ENCODE measurements around the gene ERG28. TPM values are rescaled to one million over a fixed set of nuclear protein-coding genes. Genes with fewer than 3 reads are reported as not detected.

The ERG28 gene
- polyA plus RNA-seq, 3 donors from 2014 or later = 28.7 to 34.4 (median 32.4) TPM

DNA sequence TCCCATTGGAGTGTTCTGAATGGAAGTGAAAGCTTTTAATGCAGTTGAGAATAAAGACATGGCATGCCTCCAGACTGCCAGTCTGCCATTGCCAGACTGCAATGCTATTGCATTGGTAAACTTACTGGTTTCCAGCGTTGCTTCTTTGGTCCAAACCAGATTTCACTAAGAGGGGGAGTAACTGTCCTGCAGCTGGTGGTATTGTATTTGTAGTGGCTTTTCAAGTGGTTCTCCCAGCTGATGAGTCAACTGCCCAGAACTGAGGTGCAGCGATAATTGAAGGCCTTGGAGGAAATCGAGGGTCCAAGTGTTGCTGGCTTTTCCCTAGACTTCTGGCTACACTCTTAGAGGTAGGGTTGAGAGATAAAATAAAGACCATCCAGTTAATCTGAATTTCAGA lies 31.9 kb downstream of the ERG28 start:
- Mint-ChIP-seq H3K36me3 (peaks cover 0 to 8% (median 0%) of the 10 kb centered on the region in 3 donors), H3K9me3 (no peaks in the 10 kb centered on the region), H3K27ac (no peak overlapping the region), H3K27me3 (ENCODE audit: low read depth in 3 of 3) (peaks cover 0 to 2% (median 2%) of the 10 kb centered on the region in 3 donors), H3K4me1 (no peaks in the 10 kb centered on the region), H3K4me3 (no peak overlapping the region)
- no peak for DNase-seq

DNA sequence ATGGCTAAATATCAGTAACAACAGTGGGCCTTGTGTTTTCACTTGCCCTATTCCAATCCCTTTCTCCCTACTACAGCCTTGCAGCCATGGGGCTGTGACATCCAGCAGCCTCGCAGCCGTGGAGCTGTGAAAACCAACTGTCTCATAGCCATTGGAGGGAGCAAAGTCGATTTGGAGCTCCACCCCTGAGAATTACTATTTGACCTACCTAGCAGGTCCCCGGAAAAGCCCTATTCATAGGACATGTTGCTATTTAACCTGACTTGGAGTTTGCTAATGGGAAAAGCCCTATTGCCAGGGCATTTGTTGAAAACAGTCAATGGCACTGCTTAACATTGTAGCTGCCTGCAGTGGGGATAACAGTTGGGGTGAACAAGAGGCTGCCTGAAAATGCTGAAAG lies 33.3 kb downstream of the ERG28 start:
- Mint-ChIP-seq H3K27ac (no peak overlapping the region), H3K27me3 (ENCODE audit: low read depth in 3 of 3) (peaks cover 2 to 3% (median 2%) of the 10 kb centered on the region in 3 donors), H3K36me3 (peaks cover 0 to 11% (median 0%) of the 10 kb centered on the region in 3 donors), H3K4me3 (no peak overlapping the region), H3K9me3 (no peaks in the 10 kb centered on the region), H3K4me1 (no peaks in the 10 kb centered on the region)
- no peak for DNase-seq

DNA sequence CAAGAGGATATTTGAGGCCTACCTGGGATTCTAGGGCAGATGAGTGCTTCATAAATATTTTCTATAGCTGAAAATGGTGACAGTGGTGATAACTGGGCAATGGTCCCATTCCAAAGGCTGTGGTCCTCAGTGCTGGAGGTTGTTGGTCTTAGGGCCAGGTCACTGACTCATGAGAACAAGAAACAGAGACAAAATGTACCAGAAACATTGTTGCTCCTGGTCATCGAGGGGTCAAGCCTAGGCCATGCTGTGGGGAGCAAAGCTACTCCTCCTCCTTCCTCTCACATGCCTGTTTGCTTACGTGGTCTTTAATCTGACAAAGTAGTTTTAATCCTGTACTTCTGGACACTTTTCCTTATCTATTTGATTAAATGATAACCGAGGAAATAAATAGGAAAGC lies 33.8 kb downstream of the ERG28 start:
- Mint-ChIP-seq H3K27me3 (ENCODE audit: low read depth in 3 of 3) (peaks cover 2 to 3% (median 2%) of the 10 kb centered on the region in 3 donors), H3K27ac (no peak overlapping the region), H3K36me3 (peaks cover 0 to 11% (median 0%) of the 10 kb centered on the region in 3 donors)

DNA sequence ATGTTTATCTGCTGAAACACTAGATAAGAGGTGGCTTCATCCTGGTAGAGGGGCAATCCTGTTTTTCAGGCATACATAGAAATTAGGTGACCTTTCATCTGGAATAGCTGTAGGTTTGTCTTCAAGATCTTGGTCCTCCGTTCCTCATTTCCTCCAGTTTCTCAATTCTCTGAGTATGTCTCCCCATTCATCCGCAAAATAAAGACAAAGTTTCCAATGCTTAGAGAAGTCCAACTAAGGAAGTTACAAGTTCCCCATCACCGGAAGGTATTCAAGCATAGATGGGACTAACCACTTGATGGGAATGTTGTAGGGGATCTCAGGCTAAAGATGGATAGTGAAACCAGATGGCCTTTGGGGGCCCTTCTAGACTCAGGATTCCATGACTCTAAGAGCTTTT lies 34.3 kb downstream of the ERG28 start:
- Mint-ChIP-seq H3K4me3 (no peak overlapping the region), H3K9me3 (no peaks in the 10 kb centered on the region), H3K36me3 (peaks cover 0 to 11% (median 0%) of the 10 kb centered on the region in 3 donors), H3K27ac (no peak overlapping the region), H3K4me1 (no peaks in the 10 kb centered on the region), H3K27me3 (ENCODE audit: low read depth in 3 of 3) (peaks cover 2 to 3% (median 2%) of the 10 kb centered on the region in 3 donors)
- DNase-seq = no peak

More for the DNA sequence above, 33.8 kb downstream of the ERG28 start:
- Mint-ChIP-seq H3K4me3 (no peak overlapping the region), H3K4me1 (no peaks in the 10 kb centered on the region), H3K9me3 (no peaks in the 10 kb centered on the region)
- DNase-seq = no peak

DNA sequence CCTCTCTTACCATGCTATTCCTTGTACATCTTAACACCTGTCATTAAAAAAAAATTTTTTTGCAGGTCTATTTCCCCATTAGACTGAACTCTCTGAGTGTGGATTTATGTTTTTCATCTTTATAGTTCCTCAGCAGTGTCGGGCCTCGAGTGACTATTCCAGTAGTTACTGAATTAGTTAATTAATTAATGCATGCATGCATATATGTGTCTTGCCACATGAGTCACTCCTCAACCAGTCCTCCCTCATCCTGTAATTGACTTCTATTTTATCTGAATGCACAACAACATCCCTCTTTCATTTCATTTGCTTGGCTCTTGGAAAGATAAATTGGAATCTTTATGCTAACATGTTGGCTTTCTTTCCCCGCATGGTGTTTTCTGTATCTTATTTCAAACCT lies 35.6 kb downstream of the ERG28 start:
- Mint-ChIP-seq H3K4me1 (no peaks in the 10 kb centered on the region), H3K27me3 (ENCODE audit: low read depth in 3 of 3) (peaks cover 2 to 3% (median 2%) of the 10 kb centered on the region in 3 donors), H3K27ac (no peak overlapping the region), H3K4me3 (no peak overlapping the region), H3K9me3 (no peaks in the 10 kb centered on the region), H3K36me3 (peaks cover 0 to 11% (median 0%) of the 10 kb centered on the region in 3 donors)
- no peak for DNase-seq

DNA sequence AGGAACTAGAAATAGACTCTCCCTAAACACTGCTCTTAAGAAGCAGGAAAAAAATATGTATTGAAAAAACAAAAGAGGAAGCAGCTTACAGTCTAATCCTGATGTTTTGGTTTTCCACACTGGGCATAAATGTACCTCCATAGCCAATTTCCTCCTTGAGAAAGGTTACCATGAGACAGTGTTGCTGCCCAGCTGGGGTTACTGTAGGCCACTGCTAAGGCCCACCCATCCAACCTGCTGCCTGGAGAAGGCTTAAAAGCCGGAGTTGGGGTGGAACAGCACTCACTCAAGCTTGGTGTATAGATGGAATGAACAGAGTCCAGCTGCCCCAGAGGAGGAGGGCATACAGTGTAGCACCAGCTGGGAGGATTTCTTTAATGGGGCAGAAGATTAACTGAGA lies 41.1 kb downstream of the ERG28 start:
- H3K4me3 Mint-ChIP-seq = no peak overlapping the region
- H3K36me3 Mint-ChIP-seq = peaks cover 0 to 3% (median 0%) of the 10 kb centered on the region in 3 donors
- H3K4me1 Mint-ChIP-seq = no peaks in the 10 kb centered on the region
- no peak overlapping the region for H3K27ac Mint-ChIP-seq
- no peak for DNase-seq
- peaks cover 0 to 8% (median 4%) of the 10 kb centered on the region in 3 donors for H3K27me3 Mint-ChIP-seq (ENCODE audit: low read depth in 3 of 3)
- H3K9me3 Mint-ChIP-seq = no peaks in the 10 kb centered on the region

DNA sequence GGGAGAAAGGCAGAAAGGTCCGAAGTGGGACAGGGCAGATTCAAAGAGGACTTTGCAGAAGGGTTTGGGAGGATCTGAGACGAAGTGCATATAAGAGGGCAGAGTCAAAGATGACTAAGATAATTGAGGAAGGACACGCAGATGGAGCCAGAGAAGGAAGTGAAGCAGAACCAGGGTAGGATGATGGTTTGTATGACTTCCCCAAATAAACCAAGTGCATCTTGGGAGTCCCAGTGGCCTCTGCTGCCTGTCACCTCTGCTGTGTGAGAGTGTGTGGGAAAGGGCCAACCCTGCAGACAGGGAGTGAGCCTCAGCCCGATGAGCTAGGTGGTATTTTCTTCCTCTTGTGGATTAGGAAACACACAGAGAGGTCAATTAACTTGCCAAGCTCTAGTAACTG lies 45.5 kb downstream of the ERG28 start:
- Mint-ChIP-seq H3K36me3 (no peaks in the 10 kb centered on the region), H3K27ac (no peak overlapping the region), H3K9me3 (no peaks in the 10 kb centered on the region), H3K27me3 (ENCODE audit: low read depth in 3 of 3) (peaks cover 0 to 8% (median 4%) of the 10 kb centered on the region in 3 donors), H3K4me1 (no peaks in the 10 kb centered on the region), H3K4me3 (no peak overlapping the region)
- peak in 1 of 3 donors; percentile 1 for DNase-seq

DNA sequence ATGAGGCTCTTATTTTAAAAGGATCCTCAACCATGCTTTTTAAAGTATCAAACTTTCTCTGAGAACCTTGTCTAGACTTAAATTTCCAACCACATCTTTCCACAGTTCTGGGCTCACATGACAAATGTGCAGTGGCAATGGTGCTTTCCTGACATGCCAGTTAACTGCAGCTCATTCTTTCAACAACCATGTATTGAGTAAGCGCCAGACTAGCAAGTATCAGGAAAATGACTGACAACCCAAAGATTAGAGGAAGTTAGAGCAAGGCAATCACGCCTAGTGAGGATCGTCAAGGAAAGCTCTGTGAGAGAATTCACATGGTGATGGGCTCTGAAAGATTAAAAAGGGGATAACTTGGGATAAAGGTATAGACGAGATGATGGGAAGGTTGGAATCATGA lies 46.5 kb downstream of the ERG28 start:
- no peak overlapping the region for H3K4me3 Mint-ChIP-seq
- H3K4me1 Mint-ChIP-seq = no peaks in the 10 kb centered on the region
- H3K27ac Mint-ChIP-seq = no peak overlapping the region

DNA sequence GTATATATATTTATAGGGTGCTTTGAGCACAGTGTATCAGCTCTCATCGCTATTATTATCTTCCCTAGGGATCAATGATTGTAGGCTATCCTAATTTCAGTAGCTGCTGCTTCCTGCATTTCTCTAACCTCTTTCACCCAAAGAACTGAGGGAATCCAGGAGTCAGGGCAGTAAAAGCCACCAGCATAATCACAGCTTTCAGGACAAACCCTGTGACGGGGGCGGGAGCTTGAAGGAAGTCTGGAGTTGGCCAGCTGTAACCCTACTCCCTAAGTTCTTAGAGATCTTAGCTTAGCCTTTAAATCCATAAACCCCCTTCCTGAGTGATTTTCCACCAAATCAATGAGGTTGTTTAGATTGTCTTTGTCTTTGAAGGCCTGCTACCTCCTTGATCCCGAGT lies 48.5 kb downstream of the ERG28 start:
- no peak for DNase-seq
- H3K4me3 Mint-ChIP-seq = no peak overlapping the region
- H3K27me3 Mint-ChIP-seq (ENCODE audit: low read depth in 3 of 3) = peaks cover 0 to 8% (median 3%) of the 10 kb centered on the region in 3 donors
- no peaks in the 10 kb centered on the region for H3K9me3 Mint-ChIP-seq
- no peaks in the 10 kb centered on the region for H3K36me3 Mint-ChIP-seq
- no peak overlapping the region for H3K27ac Mint-ChIP-seq
- H3K4me1 Mint-ChIP-seq = no peaks in the 10 kb centered on the region

More for the DNA sequence above, 46.5 kb downstream of the ERG28 start:
- Mint-ChIP-seq H3K36me3 (no peaks in the 10 kb centered on the region), H3K9me3 (no peaks in the 10 kb centered on the region), H3K27me3 (ENCODE audit: low read depth in 3 of 3) (peaks cover 0 to 8% (median 0%) of the 10 kb centered on the region in 3 donors)
- DNase-seq = no peak

DNA sequence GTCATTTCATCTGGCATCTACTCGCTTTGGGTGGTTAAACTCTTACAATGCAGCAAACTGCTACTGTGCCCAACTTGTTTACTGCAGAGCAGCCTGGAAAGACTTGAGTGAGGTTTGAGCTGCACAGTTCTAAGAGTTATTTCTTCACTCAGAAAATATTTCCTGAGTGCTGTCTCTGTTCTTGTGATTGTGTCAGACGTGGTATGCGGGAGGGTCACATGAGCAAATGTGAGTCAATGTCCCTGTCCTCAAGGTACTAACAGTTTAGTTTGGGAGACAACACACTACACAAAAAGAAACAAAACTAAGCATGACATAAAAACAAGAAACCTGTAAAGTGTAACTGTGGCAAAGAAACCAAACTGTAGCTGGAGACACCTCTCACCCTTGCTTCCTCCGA lies 49.8 kb downstream of the ERG28 start:
- H3K4me1 Mint-ChIP-seq = no peaks in the 10 kb centered on the region
- H3K27ac Mint-ChIP-seq = no peak overlapping the region
- no peak for DNase-seq
- H3K27me3 Mint-ChIP-seq (ENCODE audit: low read depth in 3 of 3) = peaks cover 0 to 6% (median 3%) of the 10 kb centered on the region in 3 donors
- H3K4me3 Mint-ChIP-seq = no peak overlapping the region
- no peaks in the 10 kb centered on the region for H3K9me3 Mint-ChIP-seq
- no peaks in the 10 kb centered on the region for H3K36me3 Mint-ChIP-seq

DNA sequence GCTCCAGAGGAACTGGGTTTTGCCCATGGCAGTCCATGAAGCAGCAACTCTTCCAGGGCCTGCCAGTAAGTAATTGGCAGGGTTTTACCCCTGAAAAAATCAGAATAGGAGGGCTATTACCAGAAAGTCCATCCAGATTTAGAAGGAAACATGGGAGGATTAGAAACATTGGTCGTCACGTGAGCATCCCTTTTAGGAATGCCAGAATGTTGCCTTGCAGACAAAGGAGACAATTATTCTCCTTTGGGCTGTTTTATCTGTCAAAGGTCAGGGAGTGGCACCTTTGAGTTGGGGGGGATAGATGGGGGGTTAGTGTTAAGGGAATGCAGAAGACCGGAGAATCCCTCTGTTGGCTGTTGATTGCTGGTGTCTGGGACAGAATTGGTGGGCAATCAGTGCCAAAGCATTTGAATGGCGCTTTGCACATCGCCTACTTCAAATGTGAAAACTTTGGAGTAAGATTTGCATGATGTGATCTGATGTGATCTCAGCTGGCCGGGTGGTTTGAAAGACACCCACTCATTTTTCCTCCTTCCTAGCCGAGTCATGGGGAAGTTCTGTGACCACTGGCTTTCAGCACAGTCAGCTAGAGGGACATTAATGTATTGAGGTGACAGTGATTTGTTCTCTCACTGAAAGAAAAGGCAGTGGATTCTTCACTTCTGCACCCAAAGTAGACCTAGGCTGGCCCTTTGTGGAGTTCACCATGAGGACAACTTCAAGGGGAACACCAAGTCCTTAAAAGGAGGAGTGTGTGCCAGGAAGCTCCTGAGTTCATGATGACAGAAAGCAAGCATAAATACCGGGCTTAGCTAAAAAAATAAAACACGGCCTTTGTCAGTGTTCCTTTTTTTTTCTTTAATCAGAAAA lies 50.8 kb downstream of the ERG28 start:
- Mint-ChIP-seq H3K9me3 (no peaks in the 10 kb centered on the region), H3K4me1 (no peaks in the 10 kb centered on the region), H3K36me3 (no peaks in the 10 kb centered on the region), H3K27me3 (ENCODE audit: low read depth in 3 of 3) (peaks cover 2 to 6% (median 3%) of the 10 kb centered on the region in 3 donors), H3K4me3 (no peak overlapping the region), H3K27ac (no peak overlapping the region)
- no peak for DNase-seq

DNA sequence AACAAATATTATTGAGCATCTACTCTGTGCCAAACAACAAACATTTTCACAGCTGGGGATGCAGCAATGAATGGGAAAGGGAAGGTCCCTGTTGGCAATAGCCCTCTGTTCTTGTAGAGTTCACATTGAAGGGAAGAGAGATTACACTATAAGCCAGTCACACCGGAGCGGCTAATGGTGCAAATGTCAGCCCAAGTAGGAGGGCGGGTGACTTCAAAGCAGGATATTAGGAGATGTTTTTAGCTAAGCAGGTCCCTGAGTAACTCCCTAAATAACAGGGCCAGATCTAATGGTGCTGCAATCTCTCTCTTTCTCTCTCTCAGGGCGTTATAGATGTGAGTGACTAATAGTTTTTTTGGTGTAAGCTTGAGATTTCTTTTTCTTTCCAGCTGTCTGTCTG lies 51.6 kb downstream of the ERG28 start:
- no peak overlapping the region for H3K4me3 Mint-ChIP-seq
- no peak for DNase-seq
- no peaks in the 10 kb centered on the region for H3K9me3 Mint-ChIP-seq
- no peak overlapping the region for H3K27ac Mint-ChIP-seq
- no peaks in the 10 kb centered on the region for H3K4me1 Mint-ChIP-seq
- H3K27me3 Mint-ChIP-seq (ENCODE audit: low read depth in 3 of 3) = peaks cover 2 to 4% (median 3%) of the 10 kb centered on the region in 3 donors
- H3K36me3 Mint-ChIP-seq = no peaks in the 10 kb centered on the region

DNA sequence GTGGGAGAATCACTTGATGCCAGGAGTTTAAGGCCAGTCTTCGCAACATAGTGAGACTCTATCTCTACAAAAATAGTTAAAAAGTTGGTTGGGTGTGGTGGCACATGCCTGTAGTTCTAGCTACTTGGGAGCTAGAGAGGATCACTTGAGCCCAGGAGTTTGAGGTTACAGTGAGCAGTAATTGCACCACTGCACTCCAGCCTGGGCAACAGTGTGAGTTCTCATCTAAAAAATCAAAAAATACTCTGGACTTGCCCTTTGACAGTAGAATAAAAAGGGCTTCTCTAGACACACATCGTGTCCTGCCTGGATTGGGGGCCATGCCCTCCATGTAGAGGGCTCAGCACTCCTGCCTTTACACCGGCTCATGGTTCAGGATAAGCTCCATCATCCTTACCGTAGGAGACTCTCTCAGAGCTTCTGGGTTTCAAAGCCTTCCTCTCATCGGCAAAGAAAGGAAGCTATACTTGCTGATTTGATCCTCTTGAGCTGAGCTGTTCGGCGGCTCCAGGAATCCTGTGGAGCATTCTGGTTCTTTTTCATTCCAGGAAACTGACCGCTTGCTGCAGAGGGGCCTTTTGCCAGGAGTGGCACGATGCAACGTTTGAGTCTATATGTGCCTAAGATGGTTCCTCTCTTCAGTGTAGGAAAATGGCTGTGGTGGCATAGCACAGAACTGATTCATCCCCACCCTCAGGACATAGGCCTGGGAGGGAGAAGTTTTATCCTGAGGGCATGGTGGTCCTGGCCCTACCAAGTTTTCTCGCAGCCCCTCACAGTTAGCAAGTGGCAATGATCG lies 52.6 kb downstream of the ERG28 start:
- Mint-ChIP-seq H3K36me3 (no peaks in the 10 kb centered on the region), H3K9me3 (no peaks in the 10 kb centered on the region), H3K4me3 (no peak overlapping the region), H3K4me1 (no peaks in the 10 kb centered on the region), H3K27me3 (ENCODE audit: low read depth in 3 of 3) (peaks cover 2 to 4% (median 3%) of the 10 kb centered on the region in 3 donors), H3K27ac (no peak overlapping the region)
- no peak for DNase-seq

DNA sequence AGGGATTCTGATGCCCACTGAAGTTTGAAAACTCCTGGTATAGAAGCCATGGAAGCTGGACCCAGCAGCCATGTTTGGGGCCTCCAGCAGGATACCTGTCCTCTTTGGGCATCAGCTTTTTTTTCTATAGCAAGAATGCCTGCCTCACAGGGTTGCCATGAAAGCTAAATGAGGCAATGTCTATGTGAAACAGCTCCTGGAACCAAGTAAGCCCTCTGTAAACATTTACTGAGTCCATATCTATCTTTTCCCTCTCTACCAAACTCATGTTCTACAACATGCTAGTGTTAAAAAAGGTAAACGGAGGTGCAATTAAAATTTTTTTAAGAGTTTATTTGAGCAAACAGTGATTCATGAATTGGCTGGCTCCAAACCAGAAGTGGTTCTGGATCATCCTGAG lies 53.6 kb downstream of the ERG28 start:
- no peaks in the 10 kb centered on the region for H3K4me1 Mint-ChIP-seq
- no peak overlapping the region for H3K27ac Mint-ChIP-seq
- no peaks in the 10 kb centered on the region for H3K9me3 Mint-ChIP-seq
- no peak overlapping the region for H3K4me3 Mint-ChIP-seq
- peaks cover 2 to 6% (median 4%) of the 10 kb centered on the region in 3 donors for H3K27me3 Mint-ChIP-seq (ENCODE audit: low read depth in 3 of 3)
- H3K36me3 Mint-ChIP-seq = no peaks in the 10 kb centered on the region
- no peak for DNase-seq
